ENCODE measurements around the gene B4GALT1.
"Not testable (repeated sequence)": the region's sequence is repeated elsewhere in the genome, so short reads cannot be mapped to it uniquely, and the experiment has no call there.

DNA sequence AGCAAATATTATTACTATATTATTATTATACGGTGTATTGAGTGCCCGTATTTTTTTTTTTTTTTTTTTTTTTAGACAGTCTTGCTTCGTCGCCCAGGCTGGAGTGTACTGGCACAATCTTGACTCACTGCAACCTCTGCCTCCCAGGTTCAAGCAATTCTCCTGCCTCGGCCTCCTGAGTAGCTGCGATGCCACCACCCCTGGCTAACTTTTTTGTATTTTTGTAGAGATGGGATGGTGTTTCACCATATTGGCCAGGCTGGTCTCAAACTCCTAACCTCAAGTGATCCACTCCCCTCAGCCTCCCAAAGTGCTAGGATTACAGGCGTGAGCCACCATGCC, 2.2 kb downstream of the B4GALT1 start:
- not testable (repeated sequence) for TF ChIP-seq EZH2 (IDR thresholded peaks at IDR 0.05; ENCODE audit: insufficient read depth, poor library complexity, severe bottlenecking); EZH2phosphoT487 (IDR thresholded peaks at IDR 0.05; ENCODE audit: insufficient read depth, low read depth)
